WI38 (cell line): ENCODE measurements around the gene DYDC1.

ENCODE experiments used
- H3K4me3 ChIP-seq: 2 replicates; pipeline ENCODE4 v1.5.1; 2011; ENCODE audit warnings: low read depth, mild to moderate bottlenecking, control low read depth, low read length
- CTCF ChIP-seq: IDR thresholded peaks from 2 replicates; pipeline ENCODE4 v1.5.1; 2012; ENCODE audit warnings: low read depth, mild to moderate bottlenecking, control low read depth, low read length

The DYDC1 gene

GRCh38 chr10:80322158-80322557 lies 34.4 kb downstream of the DYDC1 start:
- no peak for TF ChIP-seq CTCF
- no peak overlapping the region for H3K4me3 ChIP-seq

GRCh38 chr10:80321183-80321582 lies 35.4 kb downstream of the DYDC1 start:
- H3K4me3 ChIP-seq: no peak overlapping the region
- no peak for TF ChIP-seq CTCF

- no peak overlapping the region for H3K4me3 ChIP-seq
- TF ChIP-seq CTCF: no peak
Measured at GRCh38 chr10:80320377-80320776, 36.2 kb downstream of the DYDC1 start.

- TF ChIP-seq CTCF: no peak
Measured at GRCh38 chr10:80319725-80320290, 36.7 kb downstream of the DYDC1 start.

GRCh38 chr10:80319318-80319717 lies 37.2 kb downstream of the DYDC1 start:
- no peak for TF ChIP-seq CTCF
- H3K4me3 ChIP-seq: no peak overlapping the region

More at GRCh38 chr10:80319725-80320290, 36.7 kb downstream of the DYDC1 start:
- H3K4me3 ChIP-seq: no peak overlapping the region

GRCh38 chr10:80318742-80319141 lies 37.8 kb downstream of the DYDC1 start:
- no peak overlapping the region for H3K4me3 ChIP-seq
- no peak for TF ChIP-seq CTCF

- TF ChIP-seq CTCF: no peak
- H3K4me3 ChIP-seq: no peak overlapping the region
Measured at GRCh38 chr10:80315391-80315790, 41.2 kb downstream of the DYDC1 start.
